IPS-18c (cell line): ENCODE results near the gene GFPT2.
A peak's percentile ranks its signal among the peaks of the same experiment; 100 is the strongest.

Experiments used
- H3K4me3 ChIP-seq: 2 replicates; pipeline ENCODE4 v1.7.0; 2013; ENCODE audit warnings: low read depth, mild to moderate bottlenecking, low read length, moderate library complexity; ENCODE audit not compliant: insufficient read depth
- H3K9me3 ChIP-seq: one replicate; pipeline ENCODE4 v1.6.1; 2013; ENCODE audit warnings: mild to moderate bottlenecking, low read length, moderate library complexity; ENCODE audit not compliant: control insufficient read depth, insufficient read depth

GFPT2 gene

GRCh38 chr5:180329606-180330269 is 23.4 kb downstream of the GFPT2 start:
- H3K4me3 ChIP-seq: no peak overlapping the region

GRCh38 chr5:180329138-180329435 is 24.0 kb downstream of the GFPT2 start:
- no peaks in the 10 kb centered on the region for H3K9me3 ChIP-seq
- no peak overlapping the region for H3K4me3 ChIP-seq

More at GRCh38 chr5:180329606-180330269, 23.4 kb downstream of the GFPT2 start:
- no peaks in the 10 kb centered on the region for H3K9me3 ChIP-seq

GRCh38 chr5:180328296-180329137 is 24.6 kb downstream of the GFPT2 start:
- Histone ChIP-seq H3K4me3 (no peak overlapping the region), H3K9me3 (no peaks in the 10 kb centered on the region)

GRCh38 chr5:180326989-180327565 is 26.1 kb downstream of the GFPT2 start:
- H3K9me3 ChIP-seq: no peaks in the 10 kb centered on the region
- no peak overlapping the region for H3K4me3 ChIP-seq

GRCh38 chr5:180324601-180324950 is 28.6 kb downstream of the GFPT2 start:
- H3K4me3 ChIP-seq: no peak overlapping the region

GRCh38 chr5:180323941-180324600 is 29.1 kb downstream of the GFPT2 start:
- H3K4me3 ChIP-seq: no peak overlapping the region
- no peaks in the 10 kb centered on the region for H3K9me3 ChIP-seq

More at GRCh38 chr5:180324601-180324950, 28.6 kb downstream of the GFPT2 start:
- no peaks in the 10 kb centered on the region for H3K9me3 ChIP-seq

- no peaks in the 10 kb centered on the region for H3K9me3 ChIP-seq
- H3K4me3 ChIP-seq: no peak overlapping the region
Observed at GRCh38 chr5:180323160-180323559, 30.0 kb downstream of the GFPT2 start.

GRCh38 chr5:180318456-180319089 is 34.6 kb downstream of the GFPT2 start:
- H3K9me3 ChIP-seq: no peaks in the 10 kb centered on the region
- H3K4me3 ChIP-seq: no peak overlapping the region

GRCh38 chr5:180316586-180316985 is 36.5 kb downstream of the GFPT2 start:
- H3K4me3 ChIP-seq: no peak overlapping the region
- H3K9me3 ChIP-seq: no peaks in the 10 kb centered on the region

- no peak overlapping the region for H3K4me3 ChIP-seq
- H3K9me3 ChIP-seq: no peaks in the 10 kb centered on the region
Observed at GRCh38 chr5:180315762-180316212, 37.3 kb downstream of the GFPT2 start.

GRCh38 chr5:180313677-180314505 is 39.2 kb downstream of the GFPT2 start:
- no peaks in the 10 kb centered on the region for H3K9me3 ChIP-seq
- H3K4me3 ChIP-seq: peak overlapping the region; percentile 28

GRCh38 chr5:180311216-180311615 is 41.9 kb downstream of the GFPT2 start:
- H3K9me3 ChIP-seq: no peaks in the 10 kb centered on the region

GRCh38 chr5:180306796-180307195 is 46.3 kb downstream of the GFPT2 start:
- Histone ChIP-seq H3K4me3 (no peak overlapping the region), H3K9me3 (no peaks in the 10 kb centered on the region)

More at GRCh38 chr5:180311216-180311615, 41.9 kb downstream of the GFPT2 start:
- no peak overlapping the region for H3K4me3 ChIP-seq

- no peak overlapping the region for H3K4me3 ChIP-seq
- H3K9me3 ChIP-seq: no peaks in the 10 kb centered on the region
Observed at GRCh38 chr5:180305481-180305880, 47.7 kb downstream of the GFPT2 start.

GRCh38 chr5:180304431-180305375 is 48.4 kb downstream of the GFPT2 start:
- no peaks in the 10 kb centered on the region for H3K9me3 ChIP-seq
- H3K4me3 ChIP-seq: no peak overlapping the region

GRCh38 chr5:180304016-180304292 is 49.2 kb downstream of the GFPT2 start:
- Histone ChIP-seq H3K9me3 (no peaks in the 10 kb centered on the region), H3K4me3 (no peak overlapping the region)
